ENCODE measurements around the gene SPDL1.

Gene SPDL1

GRCh38 chr5:169653091-169653490 lies 69.5 kb downstream of the SPDL1 start:
- no peak for DNase-seq
- peaks cover 93% of the 10 kb centered on the region for H3K27me3 ChIP-seq (ENCODE audit: insufficient read depth, low read depth, severe bottlenecking)
- TF ChIP-seq, protein P1, sequence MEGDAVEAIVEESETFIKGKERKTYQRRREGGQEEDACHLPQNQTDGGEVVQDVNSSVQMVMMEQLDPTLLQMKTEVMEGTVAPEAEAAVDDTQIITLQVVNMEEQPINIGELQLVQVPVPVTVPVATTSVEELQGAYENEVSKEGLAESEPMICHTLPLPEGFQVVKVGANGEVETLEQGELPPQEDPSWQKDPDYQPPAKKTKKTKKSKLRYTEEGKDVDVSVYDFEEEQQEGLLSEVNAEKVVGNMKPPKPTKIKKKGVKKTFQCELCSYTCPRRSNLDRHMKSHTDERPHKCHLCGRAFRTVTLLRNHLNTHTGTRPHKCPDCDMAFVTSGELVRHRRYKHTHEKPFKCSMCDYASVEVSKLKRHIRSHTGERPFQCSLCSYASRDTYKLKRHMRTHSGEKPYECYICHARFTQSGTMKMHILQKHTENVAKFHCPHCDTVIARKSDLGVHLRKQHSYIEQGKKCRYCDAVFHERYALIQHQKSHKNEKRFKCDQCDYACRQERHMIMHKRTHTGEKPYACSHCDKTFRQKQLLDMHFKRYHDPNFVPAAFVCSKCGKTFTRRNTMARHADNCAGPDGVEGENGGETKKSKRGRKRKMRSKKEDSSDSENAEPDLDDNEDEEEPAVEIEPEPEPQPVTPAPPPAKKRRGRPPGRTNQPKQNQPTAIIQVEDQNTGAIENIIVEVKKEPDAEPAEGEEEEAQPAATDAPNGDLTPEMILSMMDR (IDR thresholded peaks at IDR 0.05; ENCODE audit: low read depth, low read length): no peak
- H3K9me3 ChIP-seq (ENCODE audit: severe bottlenecking): no peaks in the 10 kb centered on the region
- no peak overlapping the region for H3K27ac ChIP-seq
- H3K36me3 ChIP-seq: no peaks in the 10 kb centered on the region
- no peak overlapping the region for H3K4me3 ChIP-seq (ENCODE audit: low read depth, low read length)
